Panc1 (cell line): ENCODE measurements around the gene ANKMY2.

Experiments used
- POLR2AphosphoS5 ChIP-seq: IDR thresholded peaks from 2 replicates; pipeline ENCODE4 v1.6.1; 2012; ENCODE audit warnings: mild to moderate bottlenecking, low read depth, low read length, moderate library complexity
- TF ChIP-seq, protein P1 (sequence below): fragments of 450-650 bp; IDR thresholded peaks from 2 replicates; pipeline ENCODE4 v1.5.1; 2017; ENCODE audit warnings: mild to moderate bottlenecking

- TF ChIP-seq, protein P1, sequence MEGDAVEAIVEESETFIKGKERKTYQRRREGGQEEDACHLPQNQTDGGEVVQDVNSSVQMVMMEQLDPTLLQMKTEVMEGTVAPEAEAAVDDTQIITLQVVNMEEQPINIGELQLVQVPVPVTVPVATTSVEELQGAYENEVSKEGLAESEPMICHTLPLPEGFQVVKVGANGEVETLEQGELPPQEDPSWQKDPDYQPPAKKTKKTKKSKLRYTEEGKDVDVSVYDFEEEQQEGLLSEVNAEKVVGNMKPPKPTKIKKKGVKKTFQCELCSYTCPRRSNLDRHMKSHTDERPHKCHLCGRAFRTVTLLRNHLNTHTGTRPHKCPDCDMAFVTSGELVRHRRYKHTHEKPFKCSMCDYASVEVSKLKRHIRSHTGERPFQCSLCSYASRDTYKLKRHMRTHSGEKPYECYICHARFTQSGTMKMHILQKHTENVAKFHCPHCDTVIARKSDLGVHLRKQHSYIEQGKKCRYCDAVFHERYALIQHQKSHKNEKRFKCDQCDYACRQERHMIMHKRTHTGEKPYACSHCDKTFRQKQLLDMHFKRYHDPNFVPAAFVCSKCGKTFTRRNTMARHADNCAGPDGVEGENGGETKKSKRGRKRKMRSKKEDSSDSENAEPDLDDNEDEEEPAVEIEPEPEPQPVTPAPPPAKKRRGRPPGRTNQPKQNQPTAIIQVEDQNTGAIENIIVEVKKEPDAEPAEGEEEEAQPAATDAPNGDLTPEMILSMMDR, result no peak
- no peak for TF ChIP-seq POLR2AphosphoS5
Measured at GRCh38 chr7:16684935-16685334, 39.4 kb upstream of the ANKMY2 start.
